Activated CD8-positive, alpha-beta memory T cell treated with anti-CD3 and anti-CD28 coated beads, Interleukin-2, amount 50 U/mL, for 1 hour (primary cell): Measurements from ENCODE around the gene USP6.
"Not testable (repeated sequence)": the region's sequence is repeated elsewhere in the genome, so short reads cannot be mapped to it uniquely, and the experiment has no call there.

Source experiments
- DNase-seq: peaks from one replicate; pipeline ENCODE4 v3.0.0-alpha.2; 2020; ENCODE audit errors: extremely low read depth

Gene USP6

DNA sequence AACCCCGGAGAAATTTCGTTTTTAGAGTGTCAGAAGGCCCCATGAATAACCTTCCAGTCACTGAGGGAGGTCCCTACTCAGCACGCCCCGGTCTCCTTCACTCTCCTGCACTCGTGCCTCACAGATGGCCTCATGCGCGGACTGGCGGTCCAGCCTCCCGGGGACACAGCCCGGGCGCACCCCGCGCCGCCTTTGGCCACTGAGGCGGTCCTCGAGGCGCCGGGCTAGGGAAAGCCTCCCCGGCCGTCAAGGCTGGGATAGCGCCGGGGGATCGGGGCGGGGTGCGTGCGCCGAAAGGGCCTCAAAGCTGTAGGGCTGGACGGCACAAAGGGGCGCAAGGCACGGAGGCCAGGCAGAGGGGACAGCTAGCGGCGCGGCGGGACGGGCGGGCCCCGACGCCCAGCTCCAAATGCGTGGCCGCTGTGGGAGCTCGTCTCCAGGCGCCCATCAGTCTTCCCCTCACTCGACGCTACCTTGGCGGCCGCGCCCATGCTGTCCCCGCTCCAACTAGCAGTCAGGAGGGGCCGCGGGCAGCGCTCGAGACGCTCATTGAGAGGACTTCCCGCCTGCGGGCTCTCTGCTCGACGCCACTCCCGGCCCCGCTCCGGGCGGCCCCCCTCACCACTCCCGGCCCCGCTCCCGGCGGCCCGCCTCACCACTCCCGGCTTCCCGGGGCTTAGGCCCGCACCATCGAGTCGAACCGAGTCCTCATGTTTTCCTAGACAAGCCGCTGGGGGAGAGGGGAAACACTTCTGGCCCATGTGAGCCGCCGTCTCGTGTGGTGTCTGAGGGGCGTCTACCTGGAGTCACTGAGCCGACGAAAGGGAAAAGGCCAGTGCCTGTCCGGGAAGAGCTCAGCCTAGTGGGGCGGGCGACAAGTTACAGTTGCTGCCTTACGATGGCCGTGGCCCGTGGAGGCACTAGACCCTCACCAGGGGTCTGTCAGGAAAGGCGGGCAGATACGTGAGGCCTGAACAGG, at the start of gene USP6:
Gene USP6, plus strand, starts transcription at position 360 of the 979 bp plus-strand sequence. CDS start 14,336 bp downstream, outside the sequence.
- DNase-seq: no peak

DNA sequence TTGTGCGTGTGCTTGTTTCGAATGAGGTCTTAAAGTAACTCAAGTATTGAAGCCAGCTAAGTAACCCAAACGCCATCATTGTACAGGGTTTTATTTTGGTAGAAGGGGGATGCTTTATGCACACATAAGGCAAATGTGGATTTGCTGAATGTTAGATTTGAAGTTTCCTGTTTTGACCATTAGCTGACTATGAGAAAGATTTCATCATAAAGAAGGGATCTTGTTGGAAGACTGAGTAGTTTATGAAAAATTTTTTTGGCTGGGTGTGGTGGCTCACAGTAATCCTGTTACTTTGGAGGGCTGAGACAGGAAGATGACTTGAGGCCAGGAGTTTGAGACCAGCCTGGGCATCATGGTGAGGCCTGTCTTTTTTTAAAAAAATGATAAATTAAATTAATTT, 47.6 kb upstream of the USP6 start:
- DNase-seq: no peak

DNA sequence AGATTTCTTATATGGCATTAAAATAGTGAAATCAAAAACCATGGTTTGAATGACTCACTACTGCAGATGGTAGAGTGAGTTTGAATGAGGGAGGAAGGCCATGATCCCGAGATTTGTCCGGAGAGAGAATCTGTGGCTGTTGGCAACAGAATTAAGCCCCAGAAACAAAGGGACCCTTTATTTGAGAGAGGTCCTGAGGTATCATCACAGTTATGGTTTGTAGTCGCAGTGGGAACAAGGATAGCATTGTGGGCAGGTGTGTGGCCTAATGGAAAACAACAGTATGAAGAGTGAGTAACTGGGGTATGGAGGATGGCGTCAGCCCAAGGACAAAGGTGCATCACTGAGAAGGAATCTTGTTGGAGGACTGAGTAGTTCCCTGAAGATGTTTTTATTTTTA, 46.1 kb upstream of the USP6 start:
- DNase-seq: no peak

DNA sequence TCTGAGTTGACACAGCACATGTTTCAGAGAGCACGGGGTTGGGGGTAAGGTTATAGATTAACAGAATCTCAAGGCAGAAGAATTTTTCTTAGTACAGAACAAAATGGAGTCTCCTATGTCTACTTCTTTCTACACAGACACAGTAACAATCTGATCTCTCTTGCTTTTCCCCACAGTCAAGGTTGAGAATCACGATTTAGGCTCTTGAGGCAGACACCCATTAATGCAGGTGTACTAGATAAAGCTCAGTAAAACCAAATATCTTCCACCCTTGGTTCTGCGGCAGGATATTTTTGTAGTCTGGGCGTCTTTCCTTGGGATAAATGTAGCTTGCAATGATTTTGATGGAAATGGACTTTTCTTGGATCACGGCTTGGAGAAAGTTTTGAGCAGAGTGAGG, 40.4 kb upstream of the USP6 start:
- not testable (repeated sequence) for DNase-seq

DNA sequence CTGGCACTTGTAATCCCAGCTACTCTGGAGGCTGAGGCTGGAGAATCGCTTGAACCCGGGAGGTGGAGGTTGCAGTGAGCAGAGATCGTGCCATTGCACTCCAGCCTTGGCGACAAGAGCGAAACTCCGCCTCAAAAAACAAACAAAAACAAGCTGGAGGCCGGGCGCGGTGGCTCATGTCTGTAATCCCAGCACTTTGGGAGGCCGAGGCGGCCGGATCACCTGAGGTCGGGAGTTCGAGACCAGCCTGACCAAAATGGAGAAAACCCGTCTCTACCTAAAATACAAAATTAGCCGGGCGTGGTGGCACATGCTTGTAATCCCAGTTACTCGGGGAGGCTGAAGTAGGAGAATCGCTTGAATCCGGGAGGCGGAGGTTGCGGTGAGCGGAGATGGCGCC, 38.6 kb upstream of the USP6 start:
- DNase-seq: not testable (repeated sequence)

DNA sequence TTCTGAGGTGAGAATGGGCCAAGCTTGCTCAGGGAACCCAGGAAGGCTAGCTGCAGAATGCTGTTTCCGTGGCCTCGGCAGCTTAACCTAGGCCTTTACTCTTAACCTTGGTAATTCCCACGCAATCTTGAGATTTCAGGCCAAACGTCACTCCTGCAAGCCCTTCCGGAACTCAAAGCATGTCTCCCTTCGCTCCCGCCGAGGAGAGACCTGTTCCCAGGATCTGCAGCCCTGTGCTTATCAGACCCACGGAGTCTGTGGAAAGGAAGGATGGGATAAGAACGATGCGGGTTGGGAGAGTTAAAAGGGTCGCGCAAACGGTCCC, 38.1 kb upstream of the USP6 start:
- no peak for DNase-seq

DNA sequence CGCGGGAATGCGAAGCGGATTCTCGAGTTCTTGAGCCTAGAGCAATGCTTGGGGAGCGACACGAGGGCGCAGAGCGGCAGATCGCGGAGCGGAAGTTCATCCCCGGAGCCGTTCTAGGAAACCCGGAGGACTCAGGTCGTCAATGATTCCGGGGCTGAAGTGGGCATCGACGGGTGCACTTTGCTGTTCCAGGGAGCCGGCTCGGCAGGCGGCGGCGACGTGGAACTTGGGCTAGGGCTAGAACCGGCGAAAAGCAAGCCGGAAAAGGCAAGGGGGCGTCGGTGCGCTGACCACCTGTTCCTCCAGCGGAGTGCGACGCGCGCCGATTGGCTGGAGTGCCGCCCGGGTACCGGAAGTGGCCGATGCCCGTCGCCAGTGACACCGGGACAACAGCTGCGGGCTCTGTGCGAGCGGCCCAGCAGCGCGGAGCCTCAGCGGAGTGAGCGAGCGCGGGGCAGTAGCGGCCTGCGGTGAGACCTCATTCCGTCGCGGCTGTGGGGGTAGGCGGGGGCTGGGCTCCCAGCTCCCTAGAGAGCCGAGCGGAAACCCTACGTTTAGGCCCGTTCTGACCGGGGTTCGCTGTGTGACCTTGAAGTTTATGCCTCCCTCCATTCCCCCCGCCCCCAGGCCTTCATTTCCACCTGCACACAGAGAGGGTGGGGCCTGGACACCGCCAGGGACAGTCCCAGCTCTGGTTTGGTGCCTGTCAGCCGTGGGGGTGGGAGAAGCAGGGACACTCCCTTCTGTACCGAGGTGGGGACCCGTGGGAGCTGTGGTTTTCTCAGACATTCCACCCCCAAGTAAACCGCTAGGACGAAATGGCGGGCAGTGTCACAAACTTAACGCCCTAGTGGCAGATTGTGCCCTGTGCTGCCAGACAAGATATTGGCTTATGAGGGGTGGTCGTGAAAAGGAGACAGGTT, 37.5 kb upstream of the USP6 start, which contains the start of gene ZFP3:
Gene ZFP3, plus strand, starts transcription at position 362 of the 923 bp plus-strand sequence. CDS start 13,038 bp downstream, outside the sequence.
- peak; percentile 29 for DNase-seq

DNA sequence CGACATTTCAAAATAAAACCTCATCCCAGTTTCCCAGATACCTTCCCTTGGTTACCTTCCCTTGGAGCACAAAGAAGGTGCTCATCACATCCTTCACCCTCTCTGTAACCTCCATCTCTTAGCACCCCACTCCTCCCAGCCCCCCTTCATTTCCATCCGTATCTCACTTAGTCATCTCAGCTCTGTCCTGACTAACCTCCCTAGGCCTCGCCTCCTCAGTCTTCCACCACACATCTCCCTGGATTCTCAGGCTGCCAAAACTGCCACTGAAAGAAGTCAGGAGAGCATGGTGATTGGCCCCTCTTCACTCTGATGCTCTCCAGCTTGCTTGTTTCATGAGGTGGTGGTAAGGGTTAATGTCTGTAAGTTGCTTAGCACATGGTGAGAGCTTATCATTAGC, 35.2 kb upstream of the USP6 start:
- DNase-seq: no peak

DNA sequence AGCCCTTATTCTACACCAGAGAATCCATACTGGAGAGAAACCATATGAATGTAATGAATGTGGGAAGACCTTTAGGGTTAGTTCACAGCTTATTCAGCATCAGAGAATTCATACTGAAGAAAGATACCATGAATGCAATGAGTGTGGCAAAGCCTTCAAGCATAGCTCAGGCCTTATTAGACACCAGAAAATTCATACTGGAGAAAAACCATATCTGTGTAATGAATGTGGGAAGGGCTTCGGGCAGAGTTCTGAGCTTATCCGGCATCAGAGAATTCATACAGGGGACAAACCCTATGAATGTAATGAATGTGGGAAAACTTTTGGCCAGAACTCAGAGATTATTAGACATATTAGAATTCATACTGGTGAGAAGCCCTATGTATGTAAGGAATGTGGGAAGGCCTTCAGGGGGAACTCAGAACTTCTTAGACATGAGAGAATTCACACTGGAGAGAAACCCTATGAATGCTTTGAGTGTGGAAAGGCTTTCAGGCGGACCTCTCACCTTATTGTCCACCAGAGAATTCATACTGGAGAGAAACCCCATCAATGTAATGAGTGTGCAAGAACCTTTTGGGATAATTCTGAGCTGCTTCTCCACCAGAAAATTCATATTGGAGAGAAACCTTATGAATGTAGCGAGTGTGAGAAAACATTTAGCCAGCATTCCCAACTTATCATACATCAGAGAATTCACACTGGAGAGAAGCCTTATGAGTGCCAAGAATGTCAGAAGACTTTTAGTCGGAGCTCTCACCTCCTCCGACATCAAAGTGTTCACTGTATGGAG, 23.4 kb upstream of the USP6 start:
- no peak for DNase-seq

DNA sequence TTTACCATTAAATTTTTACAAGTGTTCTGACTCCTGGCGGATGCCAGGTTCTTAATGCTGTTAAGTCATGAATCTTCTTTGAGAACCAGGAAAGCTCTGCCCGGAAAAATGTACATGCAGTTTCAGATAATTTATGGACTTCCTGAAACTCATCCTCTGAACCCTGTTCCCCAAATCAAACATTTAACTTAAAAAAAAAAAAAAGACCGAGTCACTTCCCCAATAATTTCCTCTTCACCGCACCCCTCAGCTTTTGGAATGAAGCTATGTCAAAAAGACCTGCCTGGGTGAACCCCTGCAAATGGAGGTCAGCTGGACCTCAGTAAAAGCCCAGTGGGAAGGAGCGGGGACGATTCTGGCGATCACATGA, 19.1 kb upstream of the USP6 start:
- no peak for DNase-seq

DNA sequence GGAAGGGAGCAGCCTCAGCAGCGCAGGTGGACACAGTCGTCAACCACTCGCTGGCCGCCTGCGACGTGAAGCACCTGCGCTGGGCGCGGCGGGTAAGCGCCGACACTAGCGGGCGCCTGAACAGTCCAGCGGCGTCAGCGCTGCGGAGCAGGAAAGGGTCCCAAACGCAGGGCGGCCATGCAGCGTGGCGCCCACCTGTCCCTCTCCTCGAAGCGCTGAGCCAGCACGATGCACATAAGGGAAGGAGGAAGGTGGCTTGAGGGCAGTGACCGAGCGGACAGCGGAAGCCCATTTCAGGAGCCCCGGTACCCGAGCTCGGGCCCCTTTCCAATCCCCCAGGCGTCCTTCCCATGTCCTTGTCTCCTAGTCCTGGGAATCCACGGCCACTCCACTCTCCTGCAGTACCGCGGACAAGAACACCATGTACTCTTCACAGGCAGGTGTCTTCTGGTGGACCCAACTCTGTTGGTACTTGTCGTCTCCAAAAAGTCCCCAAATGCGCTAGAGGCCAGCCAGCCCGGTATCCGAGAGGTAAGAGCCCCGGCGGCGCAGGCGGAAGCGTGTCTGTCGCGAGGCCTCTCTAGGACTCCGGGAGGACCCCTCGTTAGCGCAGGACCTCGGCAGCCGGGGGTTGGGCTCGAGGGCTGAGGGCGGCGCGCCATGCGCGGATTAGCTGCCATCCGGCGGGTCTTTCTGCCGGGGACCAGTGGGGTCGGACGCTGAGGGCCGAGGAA, 18.6 kb upstream of the USP6 start:
- peak; percentile 17 for DNase-seq

DNA sequence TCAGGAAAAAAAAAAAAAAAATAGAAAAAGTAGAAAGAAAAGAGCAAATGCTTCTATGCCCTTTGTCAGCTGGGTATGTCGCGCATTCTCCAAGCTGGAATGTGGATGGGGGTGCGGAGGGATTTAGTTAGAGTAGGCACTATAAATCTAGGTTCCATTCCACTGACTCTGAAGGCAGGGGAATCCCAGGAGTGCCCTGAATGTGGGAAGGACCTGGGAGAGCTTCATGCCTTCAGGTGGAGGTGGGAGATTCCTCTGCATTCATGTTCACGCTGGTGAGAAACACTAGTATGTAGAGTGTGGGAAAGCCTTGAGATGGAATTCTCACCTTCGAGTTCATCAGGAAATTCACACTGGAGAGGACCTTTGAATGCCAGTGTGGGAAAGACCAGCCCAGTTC, 16.6 kb upstream of the USP6 start:
- no peak for DNase-seq

DNA sequence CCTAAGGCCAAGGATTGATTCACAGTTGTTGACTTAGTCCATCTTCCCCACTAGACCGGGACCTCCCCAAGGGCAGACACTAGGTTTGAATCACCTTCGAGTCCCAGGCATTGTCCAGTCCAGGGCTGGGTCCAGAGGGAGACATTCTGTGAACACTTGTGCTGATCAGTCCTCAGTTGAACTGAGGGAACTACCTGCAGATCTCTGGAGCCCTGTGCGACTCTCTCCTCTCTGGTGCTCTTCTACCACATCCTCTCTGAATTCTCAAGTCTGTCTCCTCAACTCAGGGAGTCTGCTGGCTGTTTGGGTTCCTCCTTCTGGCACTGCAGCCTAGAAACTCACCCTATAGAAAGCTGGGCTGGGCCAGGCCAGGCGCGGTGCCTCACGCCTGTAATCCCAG, 15.0 kb upstream of the USP6 start:
- no peak for DNase-seq

DNA sequence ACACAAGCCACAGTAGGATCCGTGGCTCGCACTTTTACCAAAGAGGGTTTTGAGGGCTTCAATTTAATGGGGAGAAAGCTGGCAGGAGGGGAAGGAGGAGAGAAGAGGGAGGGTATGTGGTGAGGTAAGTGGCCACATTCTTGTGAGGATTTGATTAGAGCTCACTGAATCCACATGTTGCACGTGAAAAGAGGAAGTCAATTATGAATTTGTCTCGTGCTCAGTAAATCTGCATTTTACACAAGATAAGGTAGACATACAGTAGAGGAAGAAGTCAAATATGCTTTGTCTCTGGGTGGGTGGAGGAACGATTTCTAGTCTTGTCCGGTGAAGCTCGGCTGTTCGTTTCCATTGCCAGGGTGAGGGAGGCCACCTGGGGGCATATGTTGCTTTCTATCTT, 5.0 kb upstream of the USP6 start:
- DNase-seq: no peak

DNA sequence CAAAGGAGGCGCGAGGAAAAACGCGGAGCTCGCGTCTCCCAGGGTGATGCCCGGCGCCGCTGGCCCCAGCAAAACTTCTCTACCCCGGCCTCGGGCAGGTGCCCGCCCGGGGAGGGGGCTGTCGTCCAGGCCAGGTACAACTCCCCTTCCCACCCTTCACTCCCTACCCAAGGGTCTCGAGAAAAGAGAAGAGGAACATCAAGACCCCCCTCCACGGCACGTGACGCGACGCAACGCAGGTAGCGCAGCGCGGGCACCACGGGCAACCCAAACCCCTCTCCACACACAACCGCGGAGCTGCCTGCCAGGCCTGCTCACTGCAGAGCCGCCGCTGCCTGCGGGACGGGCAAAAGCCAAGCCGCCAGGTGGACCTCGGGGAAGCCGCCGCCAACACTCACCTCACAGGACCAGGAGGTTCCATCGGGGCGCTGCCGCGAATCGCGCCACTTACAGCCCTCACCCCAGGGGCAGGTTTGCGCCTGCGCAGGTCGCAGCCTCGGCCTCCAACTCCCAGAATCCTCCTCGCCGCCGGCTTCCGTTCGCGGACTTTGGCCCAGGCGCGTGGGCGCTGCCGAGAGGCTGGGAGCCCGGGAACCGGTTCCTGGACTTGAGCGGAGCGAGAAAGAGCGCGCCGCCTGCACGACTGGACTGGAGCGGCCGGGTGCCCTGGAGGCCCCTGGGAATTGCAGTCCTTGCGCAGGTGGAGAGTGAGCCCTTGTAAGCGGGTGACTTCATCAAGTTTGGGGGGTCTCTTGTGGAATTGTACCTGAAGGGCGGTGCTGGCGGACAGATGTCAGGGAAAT, 4.2 kb upstream of the USP6 start, which contains the start of gene ZNF232:
Gene ZNF232, minus strand, starts transcription at position 477 of the 803 bp plus-strand sequence. Its CDS starts 56 bp downstream, at position 421.
- DNase-seq: peak; percentile 64

DNA sequence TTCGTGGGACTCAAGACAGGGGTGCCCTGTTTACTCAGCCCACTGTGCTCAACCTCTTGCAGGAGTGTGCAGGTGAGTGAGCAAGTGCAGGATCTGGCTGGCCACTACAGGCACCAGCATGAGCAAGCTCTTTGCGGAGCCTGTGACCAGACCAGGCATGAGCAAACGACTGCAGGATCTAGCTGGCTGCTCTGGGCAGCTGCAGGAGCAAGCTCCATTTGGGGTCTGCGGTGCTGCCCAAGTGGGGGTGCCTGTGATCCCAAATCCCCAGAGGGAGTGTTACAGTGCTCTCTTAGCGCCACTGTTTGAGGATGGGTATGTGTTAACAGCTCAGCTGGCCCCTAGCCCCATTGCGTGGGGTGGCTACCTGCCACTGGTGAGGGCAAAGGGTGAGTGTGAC, 2.4 kb downstream of the USP6 start:
- DNase-seq: no peak

DNA sequence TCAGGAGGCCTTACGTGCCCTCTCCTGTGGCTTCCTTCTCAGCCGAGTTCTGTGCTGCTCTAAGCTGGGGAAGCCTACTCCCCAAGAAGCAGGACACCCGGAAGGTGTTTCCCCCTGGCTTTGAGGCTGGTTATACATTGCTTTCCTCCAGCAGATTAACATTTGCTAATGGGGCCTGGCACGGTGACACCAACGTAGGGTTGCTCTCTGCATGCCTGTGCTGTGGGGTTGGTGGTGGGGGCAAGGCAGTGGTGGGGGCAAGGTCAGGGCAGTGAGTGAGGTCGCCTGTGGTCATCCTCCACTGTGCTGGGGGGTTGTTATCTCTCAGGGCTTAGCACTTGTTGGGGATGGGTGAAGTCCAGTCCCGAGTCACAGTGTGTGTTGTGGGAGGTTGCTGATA, 4.2 kb downstream of the USP6 start:
- DNase-seq: no peak

DNA sequence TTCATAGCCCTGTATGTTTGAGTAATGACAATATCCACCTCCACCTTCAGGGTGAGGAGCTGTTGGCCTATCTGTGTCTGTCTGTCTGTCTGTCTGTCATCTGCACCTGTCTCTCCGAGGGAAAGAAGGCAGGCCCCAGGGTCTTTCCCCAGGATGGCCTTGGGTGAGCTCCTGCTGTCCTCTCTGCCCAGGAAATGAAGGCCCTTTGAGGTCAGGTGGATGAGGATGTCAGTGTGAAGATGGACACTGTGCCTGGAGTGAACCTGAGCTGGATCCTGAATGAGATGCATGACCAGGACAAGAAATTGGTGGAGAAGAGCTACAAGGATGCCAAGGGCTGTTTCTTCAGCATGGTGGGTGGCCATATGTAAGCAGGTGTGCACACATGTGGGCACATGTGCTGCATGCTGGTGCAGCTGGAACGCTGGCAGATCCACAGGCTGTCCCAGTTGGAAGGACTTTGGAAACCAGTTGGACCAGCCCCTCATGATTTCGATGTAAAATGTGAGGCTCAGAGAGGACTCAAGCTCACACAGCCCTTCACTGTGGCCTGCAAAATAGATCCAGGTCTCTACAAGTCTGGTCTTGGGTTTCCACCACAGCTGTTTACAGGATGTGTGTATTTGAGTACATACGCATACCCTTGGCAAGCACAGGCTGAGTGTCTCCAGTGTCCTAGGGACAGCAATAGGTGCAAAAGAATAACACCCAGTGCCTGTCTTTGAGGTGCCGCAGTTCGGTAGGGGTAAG, 4.8 kb downstream of the USP6 start:
- DNase-seq: not testable (repeated sequence)

DNA sequence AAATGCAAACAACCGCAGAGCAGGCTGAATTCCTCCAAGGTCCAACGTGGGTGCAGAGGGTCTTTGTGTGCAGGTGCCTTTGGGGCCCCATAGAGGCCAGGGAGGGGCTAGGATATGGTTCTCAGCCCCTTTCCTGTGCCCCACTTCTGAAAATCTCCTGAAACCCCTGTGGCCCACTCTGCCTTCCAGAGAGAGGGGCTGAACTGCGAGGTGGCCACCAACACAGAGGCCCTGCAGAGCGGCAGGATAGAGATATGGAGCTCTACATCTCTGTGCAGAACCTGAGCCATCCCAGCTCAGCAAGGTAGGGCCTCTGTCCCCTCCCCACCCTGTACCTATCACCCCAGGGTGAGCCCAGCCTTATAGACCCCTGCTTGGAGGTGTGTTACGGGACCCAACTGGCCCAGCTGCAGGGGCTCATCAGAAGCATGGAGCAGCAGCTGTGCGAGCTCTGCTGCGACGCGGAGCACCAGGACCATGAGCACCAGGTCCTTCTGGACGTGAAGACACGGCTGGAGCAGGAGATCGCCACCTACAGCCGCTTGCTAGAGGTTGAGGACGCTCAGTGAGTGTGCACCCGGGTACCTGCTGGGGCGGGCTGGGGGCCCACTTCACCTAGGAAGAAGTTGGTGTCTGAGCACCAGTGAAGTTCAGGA, 5.5 kb downstream of the USP6 start:
- DNase-seq: no peak
